A549 (cell line): Measurements from ENCODE around the gene ZNF354C. TPM values are rescaled to one million over a fixed set of nuclear protein-coding genes. Genes with fewer than 3 reads are reported as not detected.

ENCODE experiments used
- ATAC-seq, 2 experiments: fragments of 200-7000 bp in 1 of 2; fragments of >200 bp in 1 of 2; cut with Nextera tagmentation in 1 of 2; cut with Tn5 transposase in 1 of 2; 3 replicates each; pipeline versions ENCODE4 v1.8.0 to v1.9.1; 2018 to 2020; ENCODE audit warnings: mild to moderate bottlenecking in 1 of 2, moderate library complexity in 1 of 2
- CTCF ChIA-PET: fragments of 300-600 bp; sonication (Branson Sonifier 250); formaldehyde crosslinking; extraction: SDS; loops from one replicate; lab custom pipeline; 2021; ENCODE audit warnings: antibody characterized with exemption, inconsistent platforms; lab: Yijun Ruan, JAX
- POLR2A ChIA-PET: fragments of 350-600 bp; formaldehyde crosslinking; extraction: SDS; loops from one replicate; lab custom pipeline; 2021; ENCODE audit warnings: antibody characterized with exemption, inconsistent platforms; lab: Yijun Ruan, JAX
- DNase-seq, 2 experiments: peaks; one replicate each; pipeline versions ENCODE4 v3.0.0 to v3.0.0-alpha.2; 2011 to 2016; ENCODE audit warnings: low read depth in 1 of 2, low spot score in 1 of 2
- FAIRE-seq: peaks from 2 replicates; lab custom pipeline; 2011; peaks lifted over from hg19 to GRCh38; lab: Jason Lieb, UNC
- H3K27ac ChIP-seq, 2 experiments: fragments of >200 bp; sonication (Bioruptor Twin); formaldehyde crosslinking; 3 replicates each; pipeline ENCODE4 v1.5.1; 2016 to 2017
- H3K4me1 ChIP-seq: fragments of >200 bp; sonication (Bioruptor Twin); formaldehyde crosslinking; 3 replicates; pipeline ENCODE4 v1.6.1; 2016
- H3K4me2 ChIP-seq: fragments of >200 bp; sonication (Bioruptor Twin); formaldehyde crosslinking; 3 replicates; pipeline ENCODE4 v1.6.1; 2016
- H3K4me3 ChIP-seq: fragments of >200 bp; sonication (Bioruptor Twin); formaldehyde crosslinking; 3 replicates; pipeline ENCODE4 v1.5.1; 2016
- H3K9me3 ChIP-seq: fragments of >200 bp; sonication (Bioruptor Twin); formaldehyde crosslinking; 3 replicates; pipeline ENCODE4 v1.6.1; 2016
- BHLHE40 ChIP-seq: IDR thresholded peaks from 2 replicates; pipeline ENCODE4 v1.6.1; 2012; ENCODE audit warnings: low read depth, low read length, inconsistent platforms
- CBX2 ChIP-seq: fragments of 200-600 bp; sonication (generic); IDR thresholded peaks from 2 replicates; pipeline ENCODE4 v1.6.1; 2016; ENCODE audit warnings: low read depth, mild to moderate bottlenecking, borderline replicate concordance
- CHD2 ChIP-seq: fragments of 150-350 bp; IDR thresholded peaks from 2 replicates; pipeline ENCODE4 v1.6.1; 2014; ENCODE audit warnings: low read length; ENCODE audit not compliant: partially characterized antibody
- EHMT2 ChIP-seq: fragments of 200-600 bp; sonication (generic); IDR thresholded peaks from 2 replicates; pipeline ENCODE4 v1.6.1; 2016; ENCODE audit warnings: antibody characterized with exemption, low read depth, mild to moderate bottlenecking, moderate library complexity
- EP300 ChIP-seq, 2 experiments: fragments of >200 bp; sonication (Bioruptor Twin); formaldehyde crosslinking; IDR thresholded peaks; 2 replicates in 1 of 2; 3 replicates in 1 of 2; pipeline ENCODE4 v1.6.1; 2016 to 2017
- HES2 ChIP-seq: fragments of >200 bp; sonication (Bioruptor Twin); formaldehyde crosslinking; IDR thresholded peaks from 2 replicates; pipeline ENCODE4 v1.6.1; 2016
- JUN ChIP-seq, 2 experiments: fragments of >200 bp; sonication (Bioruptor Twin); formaldehyde crosslinking; IDR thresholded peaks; 2 replicates in 1 of 2; 3 replicates in 1 of 2; pipeline ENCODE4 v1.6.1; 2016 to 2017
- MAFK ChIP-seq: fragments of 450-650 bp; IDR thresholded peaks from 2 replicates; pipeline ENCODE4 v1.6.1; 2014; ENCODE audit not compliant: partially characterized antibody
- MAX ChIP-seq: IDR thresholded peaks from 2 replicates; pipeline ENCODE4 v1.6.1; 2012
- MAZ ChIP-seq: fragments of 150-350 bp; IDR thresholded peaks from 2 replicates; pipeline ENCODE4 v1.6.1; 2014; ENCODE audit warnings: antibody characterized with exemption, low read depth, low read length, borderline replicate concordance
- NPAS2 ChIP-seq: fragments of 250-450 bp; sonication (Bioruptor Pico); IDR thresholded peaks from 2 replicates; pipeline ENCODE4 v1.8.0; 2022; ENCODE audit warnings: mild to moderate bottlenecking, moderate library complexity, borderline replicate concordance
- PHF8 ChIP-seq: fragments of 200-600 bp; sonication (generic); IDR thresholded peaks from 2 replicates; pipeline ENCODE4 v1.6.1; 2016; ENCODE audit warnings: low read depth, mild to moderate bottlenecking, antibody characterized with exemption, moderate library complexity, borderline replicate concordance
- POLR2A ChIP-seq: IDR thresholded peaks from 2 replicates; pipeline ENCODE4 v1.6.1; 2012; ENCODE audit warnings: mild to moderate bottlenecking, low read length
- POLR2AphosphoS2 ChIP-seq: conservative IDR thresholded peaks from 2 replicates; pipeline ENCODE4 v1.6.1; 2012; ENCODE audit warnings: low read length, improper control_type of control experiment, inconsistent platforms
- RARB ChIP-seq: fragments of 250-450 bp; sonication (Bioruptor Pico); IDR thresholded peaks from 2 replicates; pipeline ENCODE4 v1.8.0; 2021; ENCODE audit warnings: mild to moderate bottlenecking, moderate library complexity
- SREBF2 ChIP-seq: fragments of 450-650 bp; IDR thresholded peaks from 2 replicates; pipeline ENCODE4 v1.6.1; 2014; ENCODE audit warnings: mild to moderate bottlenecking, moderate library complexity
- WGBS: methylation state at CpG from one replicate; pipeline ENCODE4 v1.1.6; 2017; ENCODE audit errors: missing lambda C conversion rate; 5-methylcytosine and 5-hydroxymethylcytosine counted together
- polyA plus RNA-seq, 4 experiments: library from polyadenylated mRNA; depleted of rRNA in 3 of 4; stranded (reverse); fragments of >200 nt; fragmentation: RNase III in 1 of 4; extraction: RNeasy Plus Mini Kit Qiagen cat#74134 plus additional on column Dnase treatment in 1 of 4; gene quantifications; 2 replicates in 3 of 4; 3 replicates in 1 of 4; pipeline ENCODE4 v1.2.3, GENCODE V29; 2011 to 2017
- TF ChIP-seq, protein P1 (sequence below): IDR thresholded peaks from 2 replicates; pipeline ENCODE4 v1.6.1; 2012
- TF ChIP-seq, protein P2 (sequence below): IDR thresholded peaks from 2 replicates; pipeline ENCODE4 v1.6.1; 2012; ENCODE audit warnings: low read depth, borderline replicate concordance

Gene ZNF354C
- polyA plus RNA-seq, 2 of the 4 experiments (the other 2 are of a cell fraction), result 1.7 to 2.3 TPM

GRCh38 chr5:179060116-179061008, at the start of gene ZNF354C (continued):
- TF ChIP-seq, protein P1, sequence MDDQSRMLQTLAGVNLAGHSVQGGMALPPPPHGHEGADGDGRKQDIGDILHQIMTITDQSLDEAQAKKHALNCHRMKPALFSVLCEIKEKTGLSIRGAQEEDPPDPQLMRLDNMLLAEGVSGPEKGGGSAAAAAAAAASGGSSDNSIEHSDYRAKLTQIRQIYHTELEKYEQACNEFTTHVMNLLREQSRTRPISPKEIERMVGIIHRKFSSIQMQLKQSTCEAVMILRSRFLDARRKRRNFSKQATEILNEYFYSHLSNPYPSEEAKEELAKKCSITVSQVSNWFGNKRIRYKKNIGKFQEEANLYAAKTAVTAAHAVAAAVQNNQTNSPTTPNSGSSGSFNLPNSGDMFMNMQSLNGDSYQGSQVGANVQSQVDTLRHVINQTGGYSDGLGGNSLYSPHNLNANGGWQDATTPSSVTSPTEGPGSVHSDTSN, result no peak
- TF ChIP-seq, all 56 proteins: peak for 6

- 10% methylated on average over 13 of the region's 72 CpGs for WGBS
- peak within 1 kb of the TSS; percentile 73 for H3K4me3 ChIP-seq
- peak; percentile 81 to 95 for DNase-seq
- ATAC-seq, result peak; percentile 98
- H3K27ac ChIP-seq, result peak within 1 kb of the TSS; percentile 84 to 90
- H3K9me3 ChIP-seq, result peaks cover 61% of the 10 kb centered on the region
- peak within 1 kb of the TSS; percentile 76 for H3K4me2 ChIP-seq
- ChIA-PET POLR2A (no interaction called here), CTCF (no interaction called here)
- no peaks in the 10 kb centered on the region for H3K4me1 ChIP-seq
- TF ChIP-seq MAZ (no peak), POLR2A (peak; percentile 27; the same call in 1 of the 2 replicates), JUN (IDR thresholded peaks at IDR 0.05) (peak in 1 of 2 experiments; percentile 41; a peak in 1 of 5 replicates), EHMT2 (no peak), PHF8 (peak; percentile 52; the same call in 1 of the 2 replicates), MAX (peak; percentile 63)
- TF ChIP-seq, protein P2, sequence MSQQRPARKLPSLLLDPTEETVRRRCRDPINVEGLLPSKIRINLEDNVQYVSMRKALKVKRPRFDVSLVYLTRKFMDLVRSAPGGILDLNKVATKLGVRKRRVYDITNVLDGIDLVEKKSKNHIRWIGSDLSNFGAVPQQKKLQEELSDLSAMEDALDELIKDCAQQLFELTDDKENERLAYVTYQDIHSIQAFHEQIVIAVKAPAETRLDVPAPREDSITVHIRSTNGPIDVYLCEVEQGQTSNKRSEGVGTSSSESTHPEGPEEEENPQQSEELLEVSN, result peak; percentile 27; the same call in 1 of the 2 replicates
- no peak for FAIRE-seq
These were observed 36.5 kb upstream of the ZNF354C start, which contains the start of gene ZNF879 for GRCh38 chr5:179023528-179024189. TSS of gene ZNF879 (plus strand) at chr5:179023804. CDS start at chr5:179025005, 1,201 bp downstream.

DNA sequence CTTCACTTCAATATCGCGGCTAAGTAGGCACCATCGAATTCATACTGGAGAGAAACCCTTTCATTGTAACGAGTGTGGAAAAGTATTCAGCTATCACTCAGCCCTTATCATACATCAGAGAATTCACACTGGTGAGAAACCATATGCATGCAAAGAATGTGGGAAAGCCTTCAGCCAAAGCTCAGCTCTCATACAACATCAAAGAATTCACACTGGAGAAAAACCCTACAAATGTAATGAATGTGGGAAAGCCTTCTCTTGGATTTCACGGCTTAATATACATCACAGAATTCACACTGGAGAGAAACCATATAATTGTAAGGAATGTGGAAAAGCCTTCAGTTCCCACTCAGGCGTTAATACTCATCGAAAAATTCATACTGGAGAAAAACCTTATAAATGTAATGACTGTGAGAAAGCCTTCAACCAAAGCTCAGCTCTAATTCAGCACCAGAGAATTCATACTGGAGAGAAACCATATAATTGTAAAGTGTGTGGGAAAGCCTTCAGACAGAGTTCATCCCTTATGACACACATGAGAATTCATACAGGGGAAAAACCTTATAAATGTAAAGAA, 27.1 kb upstream of the ZNF354C start:
- H3K4me2 ChIP-seq, result no peak overlapping the region
- no peak for ATAC-seq
- no peak for DNase-seq
- TF ChIP-seq, protein P2, result no peak
- no peak for TF ChIP-seq MAFK
- no peak for TF ChIP-seq CHD2
- no peak for TF ChIP-seq CBX2
- TF ChIP-seq SREBF2, result no peak
- TF ChIP-seq POLR2AphosphoS2, result no peak
- no peak for TF ChIP-seq NPAS2 (CRISPR knock-in tag)
- TF ChIP-seq RARB (CRISPR knock-in tag), result no peak
- TF ChIP-seq BHLHE40, result no peak
- TF ChIP-seq EP300 (IDR thresholded peaks at IDR 0.05), result no peak
- no peak for TF ChIP-seq MAX
- TF ChIP-seq HES2, result no peak
- POLR2A ChIA-PET, result no interaction called here
- peaks cover 77% of the 10 kb centered on the region for H3K9me3 ChIP-seq
- CTCF ChIA-PET, result interaction anchor here (0.6 kb wide), 1 partner anchor 1040 kb away, joined by 3 read pairs; no protein-coding TSS in a partner anchor
- no peak overlapping the region for H3K4me3 ChIP-seq
- FAIRE-seq, result no peak
- no peaks in the 10 kb centered on the region for H3K4me1 ChIP-seq
- WGBS, result 64% methylated on average over 7 of the region's 7 CpGs
- no peak overlapping the region for H3K27ac ChIP-seq
